ENCODE data around the gene PGAP1. TPM values are rescaled to one million over a fixed set of nuclear protein-coding genes. Genes with fewer than 3 reads are reported as not detected.

The PGAP1 gene
- total RNA-seq, 2 donors from 2014 or later = 15.3 to 38.2 TPM

DNA sequence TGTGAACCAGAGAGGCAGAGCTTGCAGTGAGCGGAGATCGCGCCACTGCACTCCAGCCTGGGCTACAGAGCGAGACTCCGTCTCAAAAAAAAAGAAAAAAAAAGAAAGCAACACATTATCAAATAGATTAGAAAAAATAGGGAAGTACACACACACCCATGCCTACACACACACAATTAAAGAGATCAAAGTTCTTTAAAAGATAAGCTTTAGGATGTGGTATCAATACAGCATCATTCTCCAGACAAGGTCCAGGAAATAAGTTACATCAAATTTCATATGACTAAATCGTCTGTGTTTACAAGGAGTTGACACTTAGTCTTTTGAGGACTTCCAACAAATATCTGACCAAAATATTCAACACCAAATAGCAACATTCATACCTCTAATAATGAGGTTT lies 25.7 kb downstream of the PGAP1 start:
- Histone ChIP-seq H3K36me3 (no peaks in the 10 kb centered on the region), H3K27ac (no peak overlapping the region), H3K27me3 (replicated peaks; ENCODE audit: insufficient read depth) (no peaks in the 10 kb centered on the region), H3K4me1 (ENCODE audit: control insufficient read depth in 1 of 2, low read depth in 2 of 2) (no peaks in the 10 kb centered on the region), H3K4me3 (no peak overlapping the region), H3K9me3 (no peaks in the 10 kb centered on the region)
- no peak for DNase-seq (ENCODE audit: low spot score)
- TF ChIP-seq, protein P1, sequence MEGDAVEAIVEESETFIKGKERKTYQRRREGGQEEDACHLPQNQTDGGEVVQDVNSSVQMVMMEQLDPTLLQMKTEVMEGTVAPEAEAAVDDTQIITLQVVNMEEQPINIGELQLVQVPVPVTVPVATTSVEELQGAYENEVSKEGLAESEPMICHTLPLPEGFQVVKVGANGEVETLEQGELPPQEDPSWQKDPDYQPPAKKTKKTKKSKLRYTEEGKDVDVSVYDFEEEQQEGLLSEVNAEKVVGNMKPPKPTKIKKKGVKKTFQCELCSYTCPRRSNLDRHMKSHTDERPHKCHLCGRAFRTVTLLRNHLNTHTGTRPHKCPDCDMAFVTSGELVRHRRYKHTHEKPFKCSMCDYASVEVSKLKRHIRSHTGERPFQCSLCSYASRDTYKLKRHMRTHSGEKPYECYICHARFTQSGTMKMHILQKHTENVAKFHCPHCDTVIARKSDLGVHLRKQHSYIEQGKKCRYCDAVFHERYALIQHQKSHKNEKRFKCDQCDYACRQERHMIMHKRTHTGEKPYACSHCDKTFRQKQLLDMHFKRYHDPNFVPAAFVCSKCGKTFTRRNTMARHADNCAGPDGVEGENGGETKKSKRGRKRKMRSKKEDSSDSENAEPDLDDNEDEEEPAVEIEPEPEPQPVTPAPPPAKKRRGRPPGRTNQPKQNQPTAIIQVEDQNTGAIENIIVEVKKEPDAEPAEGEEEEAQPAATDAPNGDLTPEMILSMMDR (IDR thresholded peaks at IDR 0.05) = no peak
- no peak for ATAC-seq (ENCODE audit: insufficient number of reproducible peaks, low FRiP score, low read depth)

DNA sequence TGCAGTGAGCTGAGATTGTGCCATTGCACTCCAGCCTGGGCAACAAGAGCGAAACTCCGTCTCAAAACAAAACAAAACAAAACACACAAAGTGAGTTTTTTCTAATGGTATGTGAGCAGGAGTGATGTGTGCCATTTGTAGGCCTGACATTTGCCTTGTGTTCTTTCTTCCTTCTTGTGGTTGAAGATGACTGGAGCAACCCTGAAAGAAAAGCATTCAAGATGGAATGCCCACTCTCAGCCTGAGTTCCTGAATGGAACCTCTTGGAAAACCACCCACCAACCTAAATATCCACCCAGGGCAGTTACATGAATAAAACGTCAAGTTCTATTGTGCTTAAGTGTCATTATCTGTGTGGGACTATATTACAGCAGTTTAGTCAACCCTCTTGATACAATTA lies 26.5 kb downstream of the PGAP1 start:
- DNase-seq (ENCODE audit: low spot score) (no peak), ATAC-seq (ENCODE audit: insufficient number of reproducible peaks, low FRiP score, low read depth) (no peak)
- no peak overlapping the region for H3K4me3 ChIP-seq
- no peaks in the 10 kb centered on the region for H3K9me3 ChIP-seq
- peaks cover 3% of the 10 kb centered on the region for H3K36me3 ChIP-seq
- H3K4me1 ChIP-seq (ENCODE audit: control insufficient read depth in 1 of 2, low read depth in 2 of 2) = no peaks in the 10 kb centered on the region
- TF ChIP-seq, protein P1 (IDR thresholded peaks at IDR 0.05) = no peak
- no peak overlapping the region for H3K27ac ChIP-seq
- no peaks in the 10 kb centered on the region for H3K27me3 ChIP-seq (replicated peaks; ENCODE audit: insufficient read depth)

DNA sequence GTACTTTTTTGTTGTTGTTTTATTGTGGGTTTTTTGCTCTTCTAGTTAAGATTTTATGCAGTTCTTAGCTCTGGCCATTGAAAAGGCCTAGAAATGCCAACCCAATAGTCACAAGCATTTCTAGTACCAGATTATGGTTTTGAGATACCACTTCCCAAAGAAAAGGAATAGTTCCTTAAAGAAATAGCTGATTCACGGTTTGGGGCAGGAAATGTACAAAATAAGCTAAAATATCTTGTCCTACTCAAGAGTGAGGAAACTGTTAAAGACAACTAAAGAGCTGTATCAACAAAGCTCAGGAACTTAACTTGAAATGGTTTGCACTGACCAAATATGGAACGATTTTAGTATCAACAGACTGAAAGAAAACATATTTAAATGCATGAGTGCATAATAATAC lies 35.4 kb downstream of the PGAP1 start:
- TF ChIP-seq, protein P1 (IDR thresholded peaks at IDR 0.05) = no peak
- H3K4me1 ChIP-seq (ENCODE audit: control insufficient read depth in 1 of 2, low read depth in 2 of 2) = no peaks in the 10 kb centered on the region
- H3K4me3 ChIP-seq = no peak overlapping the region
- ATAC-seq (ENCODE audit: insufficient number of reproducible peaks, low FRiP score, low read depth) (no peak), DNase-seq (ENCODE audit: low spot score) (no peak)
- no peak overlapping the region for H3K27ac ChIP-seq
- peaks cover 3% of the 10 kb centered on the region for H3K36me3 ChIP-seq
- no peaks in the 10 kb centered on the region for H3K9me3 ChIP-seq
- no peaks in the 10 kb centered on the region for H3K27me3 ChIP-seq (replicated peaks; ENCODE audit: insufficient read depth)

DNA sequence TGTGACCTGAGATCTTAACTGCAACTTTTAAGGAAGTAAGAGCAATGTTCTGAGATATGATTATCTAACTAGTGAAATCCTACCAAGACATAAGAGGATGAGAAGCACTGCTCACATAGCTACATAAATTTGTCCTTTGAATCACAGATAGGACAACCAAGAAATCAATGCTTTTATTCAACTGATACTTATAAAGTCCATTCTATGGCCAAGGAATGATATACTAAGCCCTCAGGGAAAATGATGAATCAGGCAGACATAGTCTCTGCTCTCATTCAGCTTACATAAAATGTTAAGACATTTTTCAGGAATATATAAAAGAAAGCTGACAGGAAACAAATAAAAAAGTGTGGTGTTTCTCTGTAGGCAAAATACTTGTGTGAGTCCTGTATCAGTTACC lies 39.1 kb downstream of the PGAP1 start:
- DNase-seq (ENCODE audit: low spot score) (no peak), ATAC-seq (ENCODE audit: insufficient number of reproducible peaks, low FRiP score, low read depth) (no peak)
- no peak overlapping the region for H3K27ac ChIP-seq
- no peaks in the 10 kb centered on the region for H3K36me3 ChIP-seq
- H3K9me3 ChIP-seq = no peaks in the 10 kb centered on the region
- TF ChIP-seq, protein P1 (IDR thresholded peaks at IDR 0.05) = no peak
- no peaks in the 10 kb centered on the region for H3K4me1 ChIP-seq (ENCODE audit: control insufficient read depth in 1 of 2, low read depth in 2 of 2)
- no peaks in the 10 kb centered on the region for H3K27me3 ChIP-seq (replicated peaks; ENCODE audit: insufficient read depth)
- no peak overlapping the region for H3K4me3 ChIP-seq

DNA sequence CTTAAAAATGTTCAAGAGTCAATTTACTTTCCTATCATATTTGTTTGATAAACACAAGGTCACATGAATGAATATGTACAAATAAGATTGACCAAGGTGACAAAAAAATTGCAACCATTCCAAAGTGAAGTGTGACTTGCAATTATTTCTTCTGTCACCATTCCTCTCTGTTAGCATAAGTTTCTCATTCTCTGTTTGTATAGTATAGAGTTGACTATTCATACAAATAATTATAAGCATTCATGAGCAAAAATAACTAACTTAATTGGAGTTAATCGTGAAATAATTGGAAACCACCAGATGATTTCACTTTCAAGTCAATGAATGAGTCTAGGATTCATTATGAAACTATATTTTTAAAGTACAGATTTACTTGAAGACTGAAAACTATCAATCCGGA lies 42.1 kb downstream of the PGAP1 start:
- DNase-seq (ENCODE audit: low spot score) = no peak
- no peak for ATAC-seq (ENCODE audit: insufficient number of reproducible peaks, low FRiP score, low read depth)
- Histone ChIP-seq H3K27ac (no peak overlapping the region), H3K4me3 (no peak overlapping the region), H3K36me3 (peaks cover 5% of the 10 kb centered on the region), H3K4me1 (ENCODE audit: control insufficient read depth in 1 of 2, low read depth in 2 of 2) (no peaks in the 10 kb centered on the region), H3K27me3 (replicated peaks; ENCODE audit: insufficient read depth) (no peaks in the 10 kb centered on the region), H3K9me3 (no peaks in the 10 kb centered on the region)
- TF ChIP-seq, protein P1 (IDR thresholded peaks at IDR 0.05) = no peak
